HG03095 (cell line): Measurements from ENCODE around the gene UGT1A7.
"Not testable (repeated sequence)": the region's sequence is repeated elsewhere in the genome, so short reads cannot be mapped to it uniquely, and the experiment has no call there.

ENCODE experiments used
- ATAC-seq: cut with Tn5 transposase; IDR thresholded peaks from one replicate; pipeline ENCODE4 v1.9.1; 2021; ENCODE audit warnings: moderate library complexity; ENCODE audit not compliant: unreplicated experiment

The UGT1A7 gene

GRCh38 chr2:233680361-233681045 lies 1.2 kb upstream of the UGT1A7 start:
- no peak for ATAC-seq

GRCh38 chr2:233684640-233685039 lies 2.9 kb downstream of the UGT1A7 start:
- no peak for ATAC-seq

GRCh38 chr2:233686928-233687327 lies 5.2 kb downstream of the UGT1A7 start:
- ATAC-seq, result no peak

GRCh38 chr2:233688341-233688740 lies 6.6 kb downstream of the UGT1A7 start:
- no peak for ATAC-seq

- ATAC-seq, result no peak
These were observed 7.3 kb downstream of the UGT1A7 start for GRCh38 chr2:233689031-233689430.

GRCh38 chr2:233689501-233689900 lies 7.8 kb downstream of the UGT1A7 start:
- no peak for ATAC-seq

- no peak for ATAC-seq
These were observed 8.7 kb downstream of the UGT1A7 start for GRCh38 chr2:233690444-233690843.

- ATAC-seq, result no peak
These were observed 10.0 kb downstream of the UGT1A7 start for GRCh38 chr2:233691443-233692433.

- no peak for ATAC-seq
These were observed 10.9 kb downstream of the UGT1A7 start, which contains the start of gene UGT1A6 for GRCh38 chr2:233692648-233693047. Gene UGT1A6 (plus strand): TSS chr2:233692890. CDS start chr2:233693005, 115 bp downstream.

- ATAC-seq, result no peak
These were observed 12.3 kb downstream of the UGT1A7 start for GRCh38 chr2:233693963-233694362.

GRCh38 chr2:233698740-233699139 lies 17.0 kb downstream of the UGT1A7 start:
- no peak for ATAC-seq

GRCh38 chr2:233699424-233700027 lies 17.8 kb downstream of the UGT1A7 start:
- no peak for ATAC-seq

GRCh38 chr2:233700028-233700635 lies 18.4 kb downstream of the UGT1A7 start:
- ATAC-seq, result no peak

- not testable (repeated sequence) for ATAC-seq
These were observed 19.1 kb downstream of the UGT1A7 start for GRCh38 chr2:233700842-233701241.

GRCh38 chr2:233702238-233702637 lies 20.5 kb downstream of the UGT1A7 start:
- no peak for ATAC-seq

- ATAC-seq, result no peak
These were observed 24.3 kb downstream of the UGT1A7 start for GRCh38 chr2:233705911-233706506.

GRCh38 chr2:233706720-233707119 lies 25.0 kb downstream of the UGT1A7 start:
- ATAC-seq, result no peak

- no peak for ATAC-seq
These were observed 26.4 kb downstream of the UGT1A7 start for GRCh38 chr2:233707940-233708644.

- ATAC-seq, result no peak
These were observed 27.2 kb downstream of the UGT1A7 start for GRCh38 chr2:233708942-233709341.
